Kidney tubule cell (primary cell): ENCODE results near the gene COMP.
A peak's percentile ranks its signal among the peaks of the same experiment; 100 is the strongest.
"Not testable (repeated sequence)": the region's sequence is repeated elsewhere in the genome, so short reads cannot be mapped to it uniquely, and the experiment has no call there.

Experiments
- DNase-seq: peaks from one replicate; pipeline ENCODE4 v3.0.0-alpha.2; 2018; ENCODE audit warnings: low spot score

The COMP gene

DNA sequence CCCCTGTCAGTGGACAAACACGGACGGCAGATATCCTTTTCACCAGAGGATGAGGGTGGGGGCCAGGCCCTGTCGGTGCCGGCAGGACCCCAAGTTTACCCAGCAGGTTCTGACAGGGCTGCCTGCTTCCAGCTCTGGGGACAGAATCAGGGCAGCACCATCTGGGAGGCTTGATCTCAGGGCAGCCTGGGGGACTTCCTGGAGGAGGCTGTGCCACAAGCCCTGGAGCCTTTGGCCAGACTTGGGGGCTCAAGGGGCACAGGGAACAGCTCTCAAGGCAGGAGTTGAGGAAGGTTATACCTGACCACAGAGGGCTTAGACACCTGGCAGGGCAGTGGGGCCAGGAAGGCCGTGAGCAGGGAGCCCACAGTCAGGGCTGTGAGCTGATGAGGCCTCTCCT is 45.2 kb downstream of the COMP start:
- no peak for DNase-seq

DNA sequence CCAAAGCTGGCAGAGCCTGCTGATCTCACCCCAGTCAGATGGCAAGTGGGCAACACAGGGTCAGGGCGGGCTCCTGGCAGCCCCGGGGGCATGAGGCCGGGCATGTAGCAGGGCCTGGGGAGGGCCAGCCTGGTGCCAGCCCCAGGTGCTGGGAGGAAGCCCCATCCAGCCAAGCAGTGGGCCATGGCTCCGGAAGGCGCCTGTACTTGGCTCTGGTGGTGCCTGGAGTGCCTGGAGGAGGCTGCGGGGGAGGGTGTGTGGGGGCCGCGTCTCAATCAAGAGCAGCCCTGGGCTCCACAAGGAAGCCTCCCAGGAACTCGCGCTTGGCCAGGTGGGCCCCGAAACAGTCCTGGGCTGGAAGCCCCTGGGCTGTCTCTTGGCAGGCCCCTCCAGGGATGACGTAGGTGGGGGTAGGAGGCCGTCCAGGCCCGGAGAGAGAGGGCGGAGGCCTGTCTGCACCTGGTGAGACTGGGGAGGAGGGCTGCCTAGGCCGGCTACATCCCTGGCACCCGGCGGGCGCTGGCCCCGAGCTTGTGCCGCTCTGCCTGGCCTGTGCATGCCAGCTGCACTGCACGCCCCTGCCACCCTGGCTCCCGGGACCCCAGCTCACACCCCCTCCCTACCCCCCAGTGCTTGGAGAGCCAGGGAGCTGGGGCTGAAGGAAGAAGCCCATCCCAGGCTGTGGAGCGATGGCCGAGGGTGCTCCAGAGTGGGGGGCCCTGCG is 45.9 kb downstream of the COMP start:
- DNase-seq, result no peak

DNA sequence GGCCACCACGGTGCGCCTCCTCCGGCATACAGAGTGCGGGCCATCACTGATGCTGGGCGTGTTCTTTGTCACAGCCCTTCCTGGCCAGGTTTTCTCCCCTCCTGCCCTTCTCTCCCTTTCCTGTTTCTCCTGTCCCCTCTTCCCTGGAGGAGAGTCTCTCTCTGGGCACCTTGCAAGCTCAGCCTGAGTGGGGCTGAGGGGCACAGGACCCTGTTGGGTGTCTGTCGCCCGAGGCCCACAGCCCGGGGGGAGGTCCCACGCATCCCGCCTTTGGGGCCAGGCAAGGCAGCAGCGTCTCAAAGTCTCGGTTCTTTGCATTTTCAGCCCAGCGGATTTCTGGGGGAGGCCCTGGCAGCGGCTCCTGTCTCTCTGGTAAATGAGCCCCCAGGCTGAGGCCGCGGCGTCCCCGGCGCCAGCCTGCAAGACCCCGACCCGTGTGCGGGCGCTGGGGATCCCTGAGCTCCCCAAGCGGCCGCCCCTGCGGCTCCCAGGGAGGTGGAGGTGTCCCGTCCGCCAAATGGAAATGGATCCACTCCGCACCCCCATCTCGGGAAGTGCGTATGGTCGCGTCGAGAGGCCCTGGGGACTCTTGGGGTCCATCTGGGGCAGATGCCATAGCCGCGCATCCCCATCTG is 47.2 kb downstream of the COMP start:
- DNase-seq, result no peak

DNA sequence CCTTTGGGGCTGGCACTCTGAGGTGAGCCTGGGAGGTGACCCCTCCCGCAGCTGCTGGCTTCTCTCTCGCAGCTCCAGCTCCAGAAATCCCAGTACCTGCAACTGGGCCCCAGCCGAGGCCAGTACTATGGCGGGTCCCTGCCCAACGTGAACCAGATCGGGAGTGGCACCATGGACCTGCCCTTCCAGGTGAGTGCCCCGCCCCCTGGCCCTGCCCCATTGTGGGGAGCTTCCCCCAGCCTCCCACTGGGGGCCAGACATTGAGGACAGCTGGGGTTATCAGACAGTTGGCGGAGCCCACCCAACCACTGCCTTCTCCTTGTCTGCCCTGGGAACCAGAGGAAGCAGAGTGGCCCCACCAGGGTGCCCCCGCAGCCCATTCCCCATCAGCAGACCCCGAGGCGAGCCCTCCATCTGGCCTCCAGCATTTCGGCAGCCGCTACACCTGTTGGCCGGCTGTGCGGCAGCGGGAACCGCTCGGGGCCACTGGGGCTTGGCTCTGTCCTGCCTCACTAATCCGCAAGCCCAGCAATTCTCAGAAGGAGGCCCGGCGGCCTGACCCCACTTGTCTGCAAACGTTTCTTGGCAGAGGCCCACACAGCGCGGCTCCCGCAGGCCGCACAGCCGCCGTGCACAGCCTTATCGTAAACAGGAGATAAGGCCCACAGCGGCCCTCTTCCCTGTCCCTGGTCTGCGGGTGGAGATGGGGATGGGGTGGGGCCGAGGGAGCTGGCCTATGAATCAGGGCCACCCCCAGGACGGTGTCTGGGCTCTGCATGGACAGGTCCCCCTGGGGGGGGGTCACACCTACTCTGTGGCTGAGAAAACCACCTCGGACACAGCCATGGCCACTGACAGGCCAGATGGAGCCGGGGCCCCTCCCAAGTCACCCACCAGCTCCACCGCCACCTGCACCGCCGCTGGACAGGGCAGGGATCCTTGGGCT is 48.0 kb downstream of the COMP start:
- no peak for DNase-seq

DNA sequence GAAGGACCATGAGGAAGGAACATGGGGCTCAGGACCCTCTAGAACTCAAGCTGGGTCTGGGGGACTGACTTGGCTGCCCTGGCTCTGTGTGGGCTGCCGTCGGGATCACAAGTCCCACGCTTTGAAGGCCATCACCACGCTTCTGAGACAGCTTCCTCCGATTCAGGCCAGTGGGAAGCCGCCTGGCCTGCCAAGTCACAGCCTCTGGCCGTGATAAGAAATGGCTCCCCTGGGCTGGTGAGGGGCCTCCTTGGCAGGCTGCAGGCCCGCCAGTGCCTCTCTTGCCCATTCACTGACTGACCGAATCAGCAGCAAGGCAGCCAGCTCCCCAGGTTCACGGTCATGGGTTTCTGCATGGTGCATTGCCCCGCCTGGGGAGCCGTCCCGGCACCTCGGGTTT is 48.8 kb downstream of the COMP start:
- DNase-seq, result no peak

DNA sequence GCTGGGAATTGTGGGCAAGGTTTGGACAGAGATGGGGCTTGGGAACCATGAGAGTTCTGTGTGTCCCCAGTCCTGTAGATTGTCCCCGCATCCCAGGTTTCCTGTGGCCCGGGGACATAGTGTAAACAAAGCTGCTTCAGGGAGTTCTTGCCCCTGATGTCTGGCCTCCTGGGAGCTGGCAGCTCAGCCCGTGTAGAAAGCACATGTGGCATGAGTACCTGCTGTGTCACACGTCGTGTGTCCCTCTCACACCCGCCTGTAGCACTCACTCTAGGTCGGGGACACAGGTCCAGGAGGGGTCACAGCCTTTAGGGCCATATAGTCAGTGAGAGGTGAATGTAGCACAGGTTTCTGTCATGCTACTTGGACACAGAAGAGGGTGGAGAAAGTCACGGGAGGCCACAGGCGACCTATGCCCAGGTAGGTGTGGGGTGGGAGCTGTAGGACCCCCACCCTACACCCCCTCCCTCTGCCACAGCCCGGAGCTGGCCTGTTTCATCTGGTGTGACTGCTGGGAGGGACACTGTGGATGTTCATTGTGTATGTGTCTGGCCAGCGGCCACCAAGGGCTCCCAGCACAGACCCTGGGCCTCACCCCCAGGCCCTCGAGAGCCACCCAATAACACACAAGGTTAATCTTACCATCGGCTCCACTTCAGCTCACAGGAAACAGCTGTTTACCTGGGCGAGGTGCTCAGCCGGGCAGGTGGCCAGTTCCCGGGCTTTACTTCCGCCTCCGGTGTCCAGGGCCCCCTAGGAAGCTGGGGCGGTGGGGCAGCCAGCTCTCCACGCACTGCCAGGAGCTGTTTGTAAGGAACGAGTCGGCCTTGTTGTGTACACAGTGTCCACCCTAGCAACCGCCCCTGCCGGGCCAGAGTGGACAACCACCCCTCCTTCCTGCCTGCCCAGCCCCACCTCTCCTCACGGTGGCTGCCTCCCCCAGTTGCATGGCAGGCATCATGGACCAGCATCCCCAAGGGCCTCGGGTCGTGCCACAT is 49.7 kb downstream of the COMP start:
- peak; percentile 63 for DNase-seq

DNA sequence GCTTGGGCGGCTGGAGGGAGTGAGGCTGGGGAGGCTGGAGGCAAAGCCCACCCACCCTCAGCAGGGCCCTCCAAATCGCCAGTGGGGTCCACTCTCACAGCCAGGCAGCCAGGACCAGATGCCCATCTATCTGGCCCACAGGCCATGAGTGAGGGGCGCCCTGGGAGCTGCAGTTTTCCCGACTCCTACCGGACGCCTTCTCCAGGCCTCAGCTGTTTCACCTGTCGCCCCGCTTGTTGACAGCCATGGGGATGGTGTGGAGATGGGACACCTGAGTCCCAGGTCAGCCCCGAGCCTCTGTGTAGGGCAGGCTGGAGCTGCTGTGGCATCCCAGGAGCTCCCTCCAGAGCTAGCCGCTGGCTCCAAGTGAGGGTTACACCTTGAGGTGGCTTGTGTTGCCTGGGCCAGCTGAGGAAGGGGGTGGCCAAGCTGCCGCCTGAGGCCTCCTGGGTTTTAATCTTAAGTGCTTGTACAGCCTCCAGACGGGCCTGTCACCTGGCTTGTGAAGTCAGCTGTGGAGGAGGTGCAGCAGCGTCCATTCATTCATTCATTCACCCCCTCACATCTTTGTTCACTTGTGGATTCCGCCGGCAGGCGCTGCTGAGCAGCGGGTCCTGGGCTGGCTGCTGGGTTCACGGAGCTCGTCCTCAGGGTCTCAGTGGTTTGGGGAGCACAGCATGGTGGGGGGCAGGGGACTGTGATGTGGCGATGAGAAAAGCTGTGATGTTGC is 52.0 kb downstream of the COMP start:
- DNase-seq, result no peak

DNA sequence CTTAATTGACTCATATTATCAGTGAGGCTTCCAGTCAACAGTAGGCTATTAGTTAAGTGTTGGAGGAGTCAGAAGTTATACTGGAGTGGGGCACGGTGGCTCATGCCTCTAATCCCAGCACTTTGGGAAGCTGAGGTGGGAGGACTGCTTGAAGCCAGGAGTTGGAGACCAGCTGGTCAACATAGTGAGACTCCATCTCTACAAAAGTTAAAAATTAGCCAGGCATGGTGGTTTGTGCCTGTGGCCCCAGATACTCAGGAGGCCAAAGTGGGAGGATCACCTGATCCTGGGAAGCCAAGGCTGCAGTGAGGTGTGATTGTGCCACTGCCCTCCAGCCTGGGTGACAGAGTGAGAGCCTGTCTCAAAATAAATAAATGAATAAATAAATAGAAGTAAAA is 53.2 kb downstream of the COMP start:
- peak; percentile 59 for DNase-seq

DNA sequence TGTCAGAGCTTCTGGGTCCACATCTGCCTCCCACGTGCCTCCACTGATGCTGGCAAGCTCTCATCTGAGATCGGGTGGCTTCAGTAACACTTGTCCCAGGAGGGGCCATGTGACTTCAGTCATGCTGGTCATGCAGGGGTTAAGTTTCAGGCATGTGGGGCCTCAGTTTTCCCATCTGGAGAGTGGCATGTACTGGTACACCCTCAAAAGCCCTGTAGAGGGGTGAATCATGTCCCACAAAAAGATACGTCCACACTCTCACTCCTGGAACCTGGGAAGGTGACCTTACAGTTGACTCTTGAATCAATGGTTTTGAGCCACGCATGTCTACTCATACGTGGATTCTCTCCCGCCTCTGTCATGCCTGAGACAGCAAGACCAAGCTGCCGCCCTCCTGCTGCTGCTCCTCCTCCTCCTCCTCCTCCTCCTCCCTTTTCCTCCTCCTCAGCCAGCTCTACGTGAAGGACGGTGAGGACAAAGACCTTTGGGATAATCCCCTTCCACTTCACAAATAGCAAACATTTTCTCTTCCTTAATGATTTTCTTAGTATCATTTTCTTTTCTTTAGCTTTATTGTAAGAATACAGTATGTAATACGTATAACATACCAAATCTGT is 53.7 kb downstream of the COMP start:
- DNase-seq, result peak; percentile 30

DNA sequence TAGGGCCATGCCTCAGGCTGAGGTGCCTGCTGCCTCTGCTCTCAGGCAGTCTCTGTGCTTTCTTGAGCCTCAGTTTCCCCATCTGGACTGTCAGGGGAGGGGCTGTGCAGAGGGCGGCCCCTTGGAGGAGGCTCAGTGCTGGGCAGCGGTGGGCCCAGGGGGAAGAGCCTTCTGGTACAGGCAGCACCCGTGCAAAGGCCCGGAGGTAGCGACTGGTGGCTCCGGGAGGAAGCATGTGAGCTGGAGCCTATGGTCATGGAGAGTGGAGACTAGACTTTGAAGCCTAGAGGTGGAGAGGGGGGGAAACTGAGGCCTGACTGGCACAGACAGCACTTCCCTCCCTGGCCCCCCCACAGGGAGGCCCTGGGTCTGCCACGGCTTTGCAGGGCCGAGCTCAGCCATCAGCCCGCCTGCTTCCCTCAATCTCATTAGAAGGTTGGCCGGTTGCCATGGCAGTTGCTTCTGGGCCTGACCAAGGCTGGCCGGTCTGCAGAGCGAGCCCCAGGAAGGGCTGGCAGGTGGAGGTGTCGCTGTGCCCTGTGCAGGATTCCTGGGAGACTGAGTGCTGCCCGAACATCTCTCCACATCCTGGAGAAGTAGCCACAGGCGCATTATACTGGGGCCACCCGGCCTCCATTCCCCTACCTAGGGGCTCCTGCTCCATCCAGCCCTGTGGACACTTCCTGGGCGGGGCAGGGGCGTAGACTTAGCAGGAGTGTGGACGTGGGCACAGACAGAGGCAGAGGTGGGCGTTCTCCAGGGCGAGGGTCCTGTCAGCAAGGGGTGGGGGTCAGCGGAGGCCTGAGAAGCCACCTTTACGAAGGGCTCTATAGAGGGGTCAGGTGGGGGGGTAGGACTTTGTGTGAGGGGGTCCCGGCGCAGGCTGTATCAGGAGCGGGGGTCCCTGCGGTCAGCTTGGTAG is 54.4 kb downstream of the COMP start:
- DNase-seq, result peak; percentile 8

DNA sequence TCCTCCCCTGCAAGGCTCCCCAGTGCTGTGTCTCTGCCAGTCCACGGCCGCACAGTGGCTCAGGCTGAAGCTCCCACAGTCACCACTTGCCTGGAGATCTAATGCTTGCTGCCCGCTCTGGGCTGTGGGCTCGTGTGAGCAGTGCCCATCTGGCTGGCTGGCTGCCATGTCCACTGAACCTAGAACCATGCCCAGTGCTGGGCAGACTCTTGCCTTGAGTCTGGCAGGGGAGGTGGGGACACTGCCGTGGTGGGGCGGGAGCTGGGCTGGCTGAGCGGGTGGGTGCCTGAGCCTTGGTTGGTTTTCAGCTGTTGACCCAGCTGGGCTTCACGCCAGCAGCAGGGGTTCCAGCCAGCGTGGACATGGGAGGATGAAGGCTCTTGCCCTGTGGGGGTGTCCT is 55.4 kb downstream of the COMP start:
- no peak for DNase-seq

DNA sequence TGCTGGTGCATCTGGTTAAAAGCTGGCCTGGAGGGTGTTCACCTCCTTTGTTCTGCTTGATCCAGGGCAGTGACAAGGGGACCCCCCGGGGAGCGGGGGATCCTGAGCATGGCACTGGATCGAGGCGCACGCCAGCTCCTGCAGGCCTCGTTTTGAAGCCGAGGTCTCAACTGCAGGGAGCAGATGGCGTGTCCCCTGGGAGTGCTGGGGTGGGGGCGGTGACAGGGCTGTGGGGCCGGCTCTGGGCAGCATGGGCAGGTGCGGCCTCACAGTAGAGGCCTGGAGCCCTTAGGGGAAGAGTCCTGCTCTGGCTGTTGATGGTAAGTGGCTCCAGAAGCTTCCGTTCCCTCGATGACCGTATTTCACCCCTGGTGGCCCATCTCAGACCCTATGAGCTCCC is 55.8 kb downstream of the COMP start:
- DNase-seq, result no peak

DNA sequence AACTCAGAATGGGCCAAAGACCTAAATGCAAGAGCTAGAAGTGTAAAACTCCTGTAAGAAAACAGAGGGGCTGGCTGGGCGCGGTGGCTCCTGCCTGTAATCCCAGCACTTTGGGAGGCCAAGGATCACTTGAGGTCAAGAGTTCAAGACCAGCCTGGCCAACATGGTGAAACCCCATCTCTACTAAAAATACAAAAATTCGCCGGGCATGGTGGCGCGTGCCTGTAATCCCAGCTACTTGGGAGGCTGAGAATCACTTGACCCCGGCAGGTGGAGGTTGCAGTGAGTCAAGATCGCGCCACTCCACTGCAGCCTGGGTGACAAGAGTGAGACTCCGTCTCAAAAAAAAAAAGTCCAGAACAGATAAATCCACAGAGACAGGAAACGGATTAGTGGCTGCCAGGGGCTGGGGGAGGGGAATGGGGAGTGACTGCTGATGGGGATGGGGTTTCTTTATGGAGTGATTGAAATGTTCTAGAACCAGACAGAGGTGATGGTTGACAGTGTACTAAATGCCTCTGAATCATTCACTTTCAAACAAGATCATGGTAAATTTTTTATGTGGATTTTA is 57.3 kb downstream of the COMP start:
- not testable (repeated sequence) for DNase-seq

DNA sequence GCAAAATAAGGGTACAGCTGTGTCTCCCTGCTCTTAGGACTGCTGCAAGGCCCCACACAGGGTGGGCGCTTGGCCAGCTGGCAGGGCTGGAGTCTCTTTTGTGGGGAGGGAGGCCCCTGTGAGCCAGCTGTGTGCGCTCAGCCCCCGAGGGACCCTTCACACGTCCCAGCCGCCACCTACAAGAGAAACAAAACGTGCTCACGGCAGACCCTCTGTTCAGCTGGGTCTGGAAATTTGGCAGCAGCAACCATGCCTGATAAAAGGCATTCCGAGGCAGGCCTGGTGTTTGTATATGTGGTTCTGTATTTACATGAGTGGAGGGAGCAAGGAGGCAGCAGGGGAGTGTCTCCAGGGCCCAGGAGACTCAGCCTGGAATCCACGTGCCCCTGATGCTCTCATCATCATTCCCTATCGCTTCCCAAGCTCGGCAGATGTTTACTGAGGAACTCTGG is 57.9 kb downstream of the COMP start:
- DNase-seq, result no peak
